SK-N-DZ (cell line): ENCODE results near the gene FAM200B.

ENCODE experiments used
- DNase-seq: peaks from one replicate; pipeline ENCODE4 v3.0.0-alpha.2; 2015; ENCODE audit warnings: low spot score

The FAM200B gene

GRCh38 chr4:15736514-15737050 is 55.0 kb downstream of the FAM200B start:
- no peak for DNase-seq

- DNase-seq = no peak
These were observed 55.6 kb downstream of the FAM200B start for GRCh38 chr4:15737255-15737654.

DNA sequence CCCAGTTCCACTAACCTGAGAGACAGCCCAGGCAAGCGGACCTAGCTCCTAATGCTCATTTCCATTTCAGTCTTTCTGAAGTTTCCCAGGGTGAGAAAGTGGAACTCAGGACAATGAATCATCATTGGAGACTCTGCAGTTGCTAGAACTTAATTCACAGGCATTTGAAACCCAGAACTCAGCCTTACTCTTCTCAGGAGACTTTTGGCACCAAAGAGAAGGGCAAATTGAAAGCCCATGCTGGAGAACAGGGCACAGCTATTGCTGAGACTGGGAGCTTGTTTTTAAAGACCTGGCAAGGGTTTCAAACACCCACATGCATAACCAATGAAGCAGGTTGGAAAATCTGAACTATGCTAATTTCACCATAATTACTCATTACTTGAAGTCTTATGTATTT is 57.2 kb downstream of the FAM200B start:
- DNase-seq = no peak
